ENCODE measurements around the gene ZNF813. TPM values are rescaled to one million over a fixed set of nuclear protein-coding genes. Genes with fewer than 3 reads are reported as not detected.

The ZNF813 gene
- total RNA-seq, 4 donors from 2014 or later: 2.4 to 3.4 (median 2.7) TPM

- no peak overlapping the region for H3K27ac ChIP-seq
- H3K4me3 ChIP-seq: no peak overlapping the region
- no peaks in the 10 kb centered on the region for H3K9me3 ChIP-seq
- H3K27me3 ChIP-seq: no peaks in the 10 kb centered on the region
- no peak for ATAC-seq
- TF ChIP-seq CTCF (IDR thresholded peaks at IDR 0.05) (no peak), POLR2AphosphoS5 (IDR thresholded peaks at IDR 0.05) (no peak), POLR2A (IDR thresholded peaks at IDR 0.05) (no peak), EP300 (IDR thresholded peaks at IDR 0.05) (no peak)
- peaks cover 0 to 18% (median 6%) of the 10 kb centered on the region in 3 donors for H3K4me1 ChIP-seq
- 64 to 75% methylated on average over 3 to 5 of the region's 5 CpGs for WGBS, 2 donors (ENCODE audit: low coverage in 1 of 2)
- no peaks in the 10 kb centered on the region for H3K36me3 ChIP-seq
These were observed 49.7 kb downstream of the ZNF813 start for GRCh38 chr19:53517114-53517741.

GRCh38 chr19:53518121-53518520 is 50.6 kb downstream of the ZNF813 start:
- no peaks in the 10 kb centered on the region for H3K9me3 ChIP-seq
- no peak for ATAC-seq
- WGBS, 2 donors (ENCODE audit: low coverage in 1 of 2): 88 to 100% methylated on average over 1 to 4 of the region's 4 CpGs

GRCh38 chr19:53518716-53519115 is 51.2 kb downstream of the ZNF813 start:
- H3K9me3 ChIP-seq: no peaks in the 10 kb centered on the region
- no peaks in the 10 kb centered on the region for H3K36me3 ChIP-seq
- peaks cover 0 to 18% (median 6%) of the 10 kb centered on the region in 3 donors for H3K4me1 ChIP-seq
- H3K27me3 ChIP-seq: no peaks in the 10 kb centered on the region
- 50 to 58% methylated on average over 1 of the region's 1 CpG for WGBS, 2 donors (ENCODE audit: low coverage in 1 of 2)
- no peak overlapping the region for H3K4me3 ChIP-seq
- ATAC-seq: no peak
- TF ChIP-seq POLR2A (IDR thresholded peaks at IDR 0.05) (no peak), CTCF (IDR thresholded peaks at IDR 0.05) (no peak), POLR2AphosphoS5 (IDR thresholded peaks at IDR 0.05) (no peak), EP300 (IDR thresholded peaks at IDR 0.05) (no peak)
- no peak overlapping the region for H3K27ac ChIP-seq

More at GRCh38 chr19:53518121-53518520, 50.6 kb downstream of the ZNF813 start:
- no peak for TF ChIP-seq POLR2AphosphoS5 (IDR thresholded peaks at IDR 0.05)
- TF ChIP-seq CTCF (IDR thresholded peaks at IDR 0.05): no peak
- TF ChIP-seq POLR2A (IDR thresholded peaks at IDR 0.05): no peak
- TF ChIP-seq EP300 (IDR thresholded peaks at IDR 0.05): no peak
- peaks cover 0 to 18% (median 6%) of the 10 kb centered on the region in 3 donors for H3K4me1 ChIP-seq
- no peaks in the 10 kb centered on the region for H3K27me3 ChIP-seq
- H3K36me3 ChIP-seq: no peaks in the 10 kb centered on the region
- no peak overlapping the region for H3K27ac ChIP-seq
- H3K4me3 ChIP-seq: no peak overlapping the region

- H3K27me3 ChIP-seq: no peaks in the 10 kb centered on the region
- H3K4me1 ChIP-seq: peaks cover 0 to 18% (median 6%) of the 10 kb centered on the region in 3 donors
- H3K4me3 ChIP-seq: no peak overlapping the region
- H3K27ac ChIP-seq: peak overlapping the region in 2 of 4 donors; percentile 3 to 90
- ATAC-seq: no peak
- TF ChIP-seq POLR2AphosphoS5 (IDR thresholded peaks at IDR 0.05) (no peak), POLR2A (IDR thresholded peaks at IDR 0.05) (no peak), EP300 (IDR thresholded peaks at IDR 0.05) (no peak), CTCF (IDR thresholded peaks at IDR 0.05) (no peak)
- H3K9me3 ChIP-seq: no peaks in the 10 kb centered on the region
- no peaks in the 10 kb centered on the region for H3K36me3 ChIP-seq
- no CpG with 5 or more reads among the region's 7 CpGs for WGBS, 2 donors (ENCODE audit: low coverage in 1 of 2)
These were observed 51.9 kb downstream of the ZNF813 start for GRCh38 chr19:53519446-53519845.

- 45 to 100% methylated on average over 1 to 2 of the region's 13 CpGs for WGBS, 2 donors (ENCODE audit: low coverage in 1 of 2)
- no peak for ATAC-seq
- H3K4me1 ChIP-seq: peaks cover 0 to 18% (median 6%) of the 10 kb centered on the region in 3 donors
- no peaks in the 10 kb centered on the region for H3K27me3 ChIP-seq
- H3K36me3 ChIP-seq: no peaks in the 10 kb centered on the region
- TF ChIP-seq EP300 (IDR thresholded peaks at IDR 0.05): no peak
- no peak for TF ChIP-seq POLR2AphosphoS5 (IDR thresholded peaks at IDR 0.05)
- no peak for TF ChIP-seq CTCF (IDR thresholded peaks at IDR 0.05)
- TF ChIP-seq POLR2A (IDR thresholded peaks at IDR 0.05): no peak
- H3K9me3 ChIP-seq: no peaks in the 10 kb centered on the region
- H3K4me3 ChIP-seq: peak overlapping the region; percentile 35 to 60
- H3K27ac ChIP-seq: peak overlapping the region; percentile 83 to 90 (median 86)
These were observed 52.6 kb downstream of the ZNF813 start for GRCh38 chr19:53520163-53520546.
